ENCODE measurements around the gene NEK6.

GRCh38 chr9:124214116-124214515 is 43.6 kb upstream of the NEK6 start:
- no peak for TF ChIP-seq CTCF (conservative IDR thresholded peaks at IDR 0.05; ENCODE audit: low read length)
- TF ChIP-seq EZH2phosphoT487 (IDR thresholded peaks at IDR 0.05; ENCODE audit: borderline replicate concordance, low read depth, low read length) = no peak
